ENCODE data around the gene NAB2. TPM values are rescaled to one million over a fixed set of nuclear protein-coding genes. Genes with fewer than 3 reads are reported as not detected.

Gene NAB2
- total and polyA plus RNA-seq, 9 of the 15 experiments (the other 6 are each of a cell fraction or from before 2014, with no cell fraction given): 0.45 to 40.9 (median 20.4) TPM

GRCh38 chr12:57088354-57089270 lies at the start of gene NAB2 (continued):
- peak; percentile 97 for TF ChIP-seq ZNF740 (CRISPR knock-in tag; IDR thresholded peaks at IDR 0.05)
- peak in 1 of 2 experiments; percentile 90; a peak in 2 of 4 replicates for TF ChIP-seq ZNF740 (tag; IDR thresholded peaks at IDR 0.05)
- peak; percentile 67 for TF ChIP-seq ZNF395 (CRISPR knock-in tag; IDR thresholded peaks at IDR 0.05)
- TF ChIP-seq TAF7 (tag; IDR thresholded peaks at IDR 0.05): peak; percentile 50; the same call in 1 of the 2 replicates
- TF ChIP-seq JUND (IDR thresholded peaks at IDR 0.05; ENCODE audit: borderline replicate concordance, low read depth, low read length): peak; percentile 29
- peak; percentile 44; the same call in 2 of the 3 replicates for TF ChIP-seq JUND (tag; IDR thresholded peaks at IDR 0.05; ENCODE audit: borderline replicate concordance, low read depth, low read length)
- no peak for TF ChIP-seq ZNF174 (CRISPR knock-in tag; IDR thresholded peaks at IDR 0.05)
- TF ChIP-seq DPF2 (IDR thresholded peaks at IDR 0.05): peak; percentile 72
- peak; percentile 62 for TF ChIP-seq SAP30 (IDR thresholded peaks at IDR 0.05; ENCODE audit: borderline replicate concordance, insufficient read depth, low read depth, low read length, poor library complexity, severe bottlenecking)
- peak; percentile 68; the same call in 1 of the 2 replicates for TF ChIP-seq MITF (IDR thresholded peaks at IDR 0.05)
- TF ChIP-seq CGGBP1 (CRISPR knock-in tag; IDR thresholded peaks at IDR 0.05): no peak
- 0 out of 2 replicates have a peak, but pooled peaks have one; percentile 43 for TF ChIP-seq HSF4 (CRISPR knock-in tag; IDR thresholded peaks at IDR 0.05; ENCODE audit: borderline replicate concordance)
- peak; percentile 85 for TF ChIP-seq RBFOX2 (IDR thresholded peaks at IDR 0.05; ENCODE audit: low read depth, low read length)
- TF ChIP-seq TFAM (CRISPR knock-in tag; conservative IDR thresholded peaks at IDR 0.05): no peak
- TF ChIP-seq NBN (IDR thresholded peaks at IDR 0.05; ENCODE audit: low read depth): peak; percentile 60; the same call in 1 of the 2 replicates
- TF ChIP-seq THAP7 (CRISPR knock-in tag; IDR thresholded peaks at IDR 0.05): no peak
- TF ChIP-seq ZNF124 (CRISPR knock-in tag; IDR thresholded peaks at IDR 0.05): no peak
- TF ChIP-seq PPARD (CRISPR knock-in tag; IDR thresholded peaks at IDR 0.05): no peak
- TF ChIP-seq USF2 (CRISPR knock-in tag; IDR thresholded peaks at IDR 0.05): peak; percentile 86
- no peak for TF ChIP-seq ZNF77 (CRISPR knock-in tag; IDR thresholded peaks at IDR 0.05)
- peak; percentile 65; the same call in 1 of the 2 replicates for TF ChIP-seq DMBX1 (CRISPR knock-in tag; IDR thresholded peaks at IDR 0.05; ENCODE audit: borderline replicate concordance)

All from K562 (cell line).